ENCODE results near the gene LRRFIP1. TPM values are rescaled to one million over a fixed set of nuclear protein-coding genes. Genes with fewer than 3 reads are reported as not detected.

LRRFIP1 gene
- polyA plus RNA-seq, 1 donor from 2014 or later = 96.3 TPM

DNA sequence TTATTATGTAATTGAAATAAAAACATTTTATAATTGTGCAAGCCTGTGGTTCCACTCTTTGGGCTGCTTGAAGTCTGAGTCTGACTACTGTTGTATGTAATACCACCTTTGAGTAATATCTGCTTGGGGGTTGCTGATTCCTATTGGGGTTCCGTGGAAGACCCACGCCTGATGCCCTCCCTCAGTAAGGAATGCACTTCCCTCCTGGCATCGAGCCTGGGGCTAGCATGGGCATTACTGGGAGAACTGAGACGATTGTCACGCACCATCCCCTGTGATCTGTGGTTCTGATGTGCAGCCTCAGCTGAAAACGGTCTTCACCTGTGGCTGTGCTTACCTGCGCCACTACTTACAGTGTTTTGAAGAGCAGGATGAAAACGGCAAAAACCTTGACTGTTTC is 138.5 kb downstream of the LRRFIP1 start:
- H2AFZ ChIP-seq (ENCODE audit: low read depth, low read length) = no peak overlapping the region
- H3K27me3 ChIP-seq (ENCODE audit: insufficient read depth, low read depth, low read length) = no peaks in the 10 kb centered on the region
- no peaks in the 10 kb centered on the region for H3K79me2 ChIP-seq (replicated peaks; ENCODE audit: insufficient read depth, low read length)
- H3K27ac ChIP-seq (ENCODE audit: low read length) = no peak overlapping the region
- TF ChIP-seq SMC3 (conservative IDR thresholded peaks at IDR 0.05; ENCODE audit: poor library complexity) (no peak), POLR2AphosphoS5 (IDR thresholded peaks at IDR 0.05) (no peak), MXI1 (conservative IDR thresholded peaks at IDR 0.05; ENCODE audit: poor library complexity, severe bottlenecking) (no peak), EP300 (conservative IDR thresholded peaks at IDR 0.05; ENCODE audit: poor library complexity, severe bottlenecking) (no peak), RAD21 (conservative IDR thresholded peaks at IDR 0.05) (no peak), EZH2 (IDR thresholded peaks at IDR 0.05; ENCODE audit: borderline replicate concordance, insufficient read depth, low read length, poor library complexity, severe bottlenecking) (no peak), TAF1 (IDR thresholded peaks at IDR 0.05; ENCODE audit: low read depth) (no peak)
- TF ChIP-seq, protein P1, sequence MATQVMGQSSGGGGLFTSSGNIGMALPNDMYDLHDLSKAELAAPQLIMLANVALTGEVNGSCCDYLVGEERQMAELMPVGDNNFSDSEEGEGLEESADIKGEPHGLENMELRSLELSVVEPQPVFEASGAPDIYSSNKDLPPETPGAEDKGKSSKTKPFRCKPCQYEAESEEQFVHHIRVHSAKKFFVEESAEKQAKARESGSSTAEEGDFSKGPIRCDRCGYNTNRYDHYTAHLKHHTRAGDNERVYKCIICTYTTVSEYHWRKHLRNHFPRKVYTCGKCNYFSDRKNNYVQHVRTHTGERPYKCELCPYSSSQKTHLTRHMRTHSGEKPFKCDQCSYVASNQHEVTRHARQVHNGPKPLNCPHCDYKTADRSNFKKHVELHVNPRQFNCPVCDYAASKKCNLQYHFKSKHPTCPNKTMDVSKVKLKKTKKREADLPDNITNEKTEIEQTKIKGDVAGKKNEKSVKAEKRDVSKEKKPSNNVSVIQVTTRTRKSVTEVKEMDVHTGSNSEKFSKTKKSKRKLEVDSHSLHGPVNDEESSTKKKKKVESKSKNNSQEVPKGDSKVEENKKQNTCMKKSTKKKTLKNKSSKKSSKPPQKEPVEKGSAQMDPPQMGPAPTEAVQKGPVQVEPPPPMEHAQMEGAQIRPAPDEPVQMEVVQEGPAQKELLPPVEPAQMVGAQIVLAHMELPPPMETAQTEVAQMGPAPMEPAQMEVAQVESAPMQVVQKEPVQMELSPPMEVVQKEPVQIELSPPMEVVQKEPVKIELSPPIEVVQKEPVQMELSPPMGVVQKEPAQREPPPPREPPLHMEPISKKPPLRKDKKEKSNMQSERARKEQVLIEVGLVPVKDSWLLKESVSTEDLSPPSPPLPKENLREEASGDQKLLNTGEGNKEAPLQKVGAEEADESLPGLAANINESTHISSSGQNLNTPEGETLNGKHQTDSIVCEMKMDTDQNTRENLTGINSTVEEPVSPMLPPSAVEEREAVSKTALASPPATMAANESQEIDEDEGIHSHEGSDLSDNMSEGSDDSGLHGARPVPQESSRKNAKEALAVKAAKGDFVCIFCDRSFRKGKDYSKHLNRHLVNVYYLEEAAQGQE (IDR thresholded peaks at IDR 0.05; ENCODE audit: borderline replicate concordance) = no peak
- TF ChIP-seq, protein P2, sequence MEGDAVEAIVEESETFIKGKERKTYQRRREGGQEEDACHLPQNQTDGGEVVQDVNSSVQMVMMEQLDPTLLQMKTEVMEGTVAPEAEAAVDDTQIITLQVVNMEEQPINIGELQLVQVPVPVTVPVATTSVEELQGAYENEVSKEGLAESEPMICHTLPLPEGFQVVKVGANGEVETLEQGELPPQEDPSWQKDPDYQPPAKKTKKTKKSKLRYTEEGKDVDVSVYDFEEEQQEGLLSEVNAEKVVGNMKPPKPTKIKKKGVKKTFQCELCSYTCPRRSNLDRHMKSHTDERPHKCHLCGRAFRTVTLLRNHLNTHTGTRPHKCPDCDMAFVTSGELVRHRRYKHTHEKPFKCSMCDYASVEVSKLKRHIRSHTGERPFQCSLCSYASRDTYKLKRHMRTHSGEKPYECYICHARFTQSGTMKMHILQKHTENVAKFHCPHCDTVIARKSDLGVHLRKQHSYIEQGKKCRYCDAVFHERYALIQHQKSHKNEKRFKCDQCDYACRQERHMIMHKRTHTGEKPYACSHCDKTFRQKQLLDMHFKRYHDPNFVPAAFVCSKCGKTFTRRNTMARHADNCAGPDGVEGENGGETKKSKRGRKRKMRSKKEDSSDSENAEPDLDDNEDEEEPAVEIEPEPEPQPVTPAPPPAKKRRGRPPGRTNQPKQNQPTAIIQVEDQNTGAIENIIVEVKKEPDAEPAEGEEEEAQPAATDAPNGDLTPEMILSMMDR (IDR thresholded peaks at IDR 0.05; ENCODE audit: poor library complexity, severe bottlenecking) = no peak
- H3K4me3 ChIP-seq (ENCODE audit: low read length) = no peak overlapping the region
- no peak overlapping the region for H3K9ac ChIP-seq (ENCODE audit: low read length)
- no peak overlapping the region for H3K4me2 ChIP-seq (ENCODE audit: low read length)
- no peaks in the 10 kb centered on the region for H3K36me3 ChIP-seq (ENCODE audit: insufficient read depth, low read length)
- no peaks in the 10 kb centered on the region for H4K20me1 ChIP-seq (ENCODE audit: insufficient read depth)
- no peaks in the 10 kb centered on the region for H3K9me2 ChIP-seq (ENCODE audit: insufficient read depth, low read length)
- H3K9me3 ChIP-seq (ENCODE audit: low read length) = no peaks in the 10 kb centered on the region
- H3F3A ChIP-seq (ENCODE audit: insufficient read depth, low read length, poor library complexity, severe bottlenecking) = no peaks in the 10 kb centered on the region

DNA sequence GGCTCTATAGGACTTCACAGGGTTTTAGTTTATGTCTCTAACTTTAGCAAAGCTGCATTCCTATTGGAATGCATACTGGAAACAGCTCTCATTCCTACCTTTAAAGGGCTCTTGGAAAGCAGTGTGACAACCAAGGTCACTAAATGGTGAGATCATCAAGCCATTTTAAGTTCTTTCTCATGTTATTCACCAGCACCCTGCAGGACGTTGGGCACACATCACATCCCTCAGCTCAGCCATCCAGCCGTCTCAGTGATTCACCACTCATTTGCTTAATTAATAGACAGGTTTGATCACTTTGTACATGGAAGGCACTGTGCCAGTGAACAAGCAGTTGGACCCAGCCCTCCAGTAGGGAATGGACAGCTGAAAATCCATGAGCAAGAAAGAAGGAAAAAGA is 139.0 kb downstream of the LRRFIP1 start:
- Histone ChIP-seq H3K79me2 (replicated peaks; ENCODE audit: insufficient read depth, low read length) (no peaks in the 10 kb centered on the region), H3K27me3 (ENCODE audit: insufficient read depth, low read depth, low read length) (no peaks in the 10 kb centered on the region), H3K36me3 (ENCODE audit: insufficient read depth, low read length) (no peaks in the 10 kb centered on the region), H2AFZ (ENCODE audit: low read depth, low read length) (no peak overlapping the region), H3K9me2 (ENCODE audit: insufficient read depth, low read length) (no peaks in the 10 kb centered on the region), H3K27ac (ENCODE audit: low read length) (no peak overlapping the region), H3K4me2 (ENCODE audit: low read length) (no peak overlapping the region), H3K9ac (ENCODE audit: low read length) (no peak overlapping the region), H3F3A (ENCODE audit: insufficient read depth, low read length, poor library complexity, severe bottlenecking) (no peaks in the 10 kb centered on the region), H3K4me3 (ENCODE audit: low read length) (no peak overlapping the region), H4K20me1 (ENCODE audit: insufficient read depth) (no peaks in the 10 kb centered on the region), H3K9me3 (ENCODE audit: low read length) (no peaks in the 10 kb centered on the region)
- no peak for TF ChIP-seq RAD21 (conservative IDR thresholded peaks at IDR 0.05)
- TF ChIP-seq, protein P1 (IDR thresholded peaks at IDR 0.05; ENCODE audit: borderline replicate concordance) = no peak
- TF ChIP-seq, protein P2 (IDR thresholded peaks at IDR 0.05; ENCODE audit: poor library complexity, severe bottlenecking) = no peak
- no peak for TF ChIP-seq EP300 (conservative IDR thresholded peaks at IDR 0.05; ENCODE audit: poor library complexity, severe bottlenecking)
- TF ChIP-seq TAF1 (IDR thresholded peaks at IDR 0.05; ENCODE audit: low read depth) = no peak
- TF ChIP-seq SMC3 (conservative IDR thresholded peaks at IDR 0.05; ENCODE audit: poor library complexity) = no peak
- no peak for TF ChIP-seq POLR2AphosphoS5 (IDR thresholded peaks at IDR 0.05)
- TF ChIP-seq MXI1 (conservative IDR thresholded peaks at IDR 0.05; ENCODE audit: poor library complexity, severe bottlenecking) = no peak
- TF ChIP-seq EZH2 (IDR thresholded peaks at IDR 0.05; ENCODE audit: borderline replicate concordance, insufficient read depth, low read length, poor library complexity, severe bottlenecking) = no peak
